ENCODE measurements around the gene ARNT2. TPM values are rescaled to one million over a fixed set of nuclear protein-coding genes. Genes with fewer than 3 reads are reported as not detected.

Gene ARNT2
- total RNA-seq, 1 experiment from 2014 or later: 16.8 TPM

DNA sequence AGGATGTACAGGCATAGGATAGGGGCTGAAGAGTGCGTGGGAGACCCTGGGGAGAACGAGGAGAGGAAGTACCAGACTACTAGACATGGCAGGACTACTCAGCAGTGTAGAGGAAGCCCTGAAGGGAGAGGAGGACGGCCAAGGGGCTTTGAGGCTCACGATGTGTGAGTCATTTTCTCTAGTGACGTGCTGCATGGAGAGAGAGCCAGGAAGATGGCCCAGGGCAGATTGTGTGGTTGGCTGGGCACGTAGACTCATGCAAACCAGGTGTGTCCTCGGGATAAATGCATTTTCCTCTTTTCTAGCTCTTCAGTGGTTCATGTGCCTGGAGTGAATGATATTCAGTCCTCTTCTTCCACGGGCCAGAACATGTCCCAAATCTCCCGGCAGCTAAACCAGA lies 175.9 kb downstream of the ARNT2 start:
- Histone ChIP-seq H3K9me3 (ENCODE audit: control insufficient read depth, insufficient read depth, low read depth, low read length) (no peaks in the 10 kb centered on the region), H3K27me3 (ENCODE audit: control insufficient read depth, insufficient read depth, low read length) (no peaks in the 10 kb centered on the region), H3K4me1 (ENCODE audit: control insufficient read depth, insufficient read depth, low read length) (no peaks in the 10 kb centered on the region), H3K4me3 (ENCODE audit: low read depth in 2 of 2, low read length in 2 of 2) (no peak overlapping the region), H3K27ac (ENCODE audit: low read length) (no peak overlapping the region), H3K36me3 (ENCODE audit: control insufficient read depth, insufficient read depth, low read length) (no peaks in the 10 kb centered on the region)
- POLR2A ChIA-PET: no interaction called here
- ATAC-seq (no peak), DNase-seq (ENCODE audit: low read depth, low spot score) (no peak)
- BruUV-seq (replicated peaks): no TSS peak
- CTCF ChIA-PET: no interaction called here
- intact Hi-C loops (cut with micrococcal nuclease; ENCODE audit: unreplicated experiment): no loop called here
- in situ Hi-C loops (cut with HindIII; ENCODE audit: low pct_unique_long_range_greater_than_20kb, low sequenced_read_pairs): no loop called here
- TF ChIP-seq, protein P1, sequence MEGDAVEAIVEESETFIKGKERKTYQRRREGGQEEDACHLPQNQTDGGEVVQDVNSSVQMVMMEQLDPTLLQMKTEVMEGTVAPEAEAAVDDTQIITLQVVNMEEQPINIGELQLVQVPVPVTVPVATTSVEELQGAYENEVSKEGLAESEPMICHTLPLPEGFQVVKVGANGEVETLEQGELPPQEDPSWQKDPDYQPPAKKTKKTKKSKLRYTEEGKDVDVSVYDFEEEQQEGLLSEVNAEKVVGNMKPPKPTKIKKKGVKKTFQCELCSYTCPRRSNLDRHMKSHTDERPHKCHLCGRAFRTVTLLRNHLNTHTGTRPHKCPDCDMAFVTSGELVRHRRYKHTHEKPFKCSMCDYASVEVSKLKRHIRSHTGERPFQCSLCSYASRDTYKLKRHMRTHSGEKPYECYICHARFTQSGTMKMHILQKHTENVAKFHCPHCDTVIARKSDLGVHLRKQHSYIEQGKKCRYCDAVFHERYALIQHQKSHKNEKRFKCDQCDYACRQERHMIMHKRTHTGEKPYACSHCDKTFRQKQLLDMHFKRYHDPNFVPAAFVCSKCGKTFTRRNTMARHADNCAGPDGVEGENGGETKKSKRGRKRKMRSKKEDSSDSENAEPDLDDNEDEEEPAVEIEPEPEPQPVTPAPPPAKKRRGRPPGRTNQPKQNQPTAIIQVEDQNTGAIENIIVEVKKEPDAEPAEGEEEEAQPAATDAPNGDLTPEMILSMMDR (IDR thresholded peaks at IDR 0.05): no peak
- TF ChIP-seq SIN3A (IDR thresholded peaks at IDR 0.05; ENCODE audit: borderline replicate concordance, insufficient read depth, low read depth, low read length) (no peak), POLR2AphosphoS5 (IDR thresholded peaks at IDR 0.05; ENCODE audit: low read depth, low read length) (no peak), TCF7L2 (IDR thresholded peaks at IDR 0.05; ENCODE audit: low read depth, low read length) (no peak)
- TF ChIP-seq, protein P2, sequence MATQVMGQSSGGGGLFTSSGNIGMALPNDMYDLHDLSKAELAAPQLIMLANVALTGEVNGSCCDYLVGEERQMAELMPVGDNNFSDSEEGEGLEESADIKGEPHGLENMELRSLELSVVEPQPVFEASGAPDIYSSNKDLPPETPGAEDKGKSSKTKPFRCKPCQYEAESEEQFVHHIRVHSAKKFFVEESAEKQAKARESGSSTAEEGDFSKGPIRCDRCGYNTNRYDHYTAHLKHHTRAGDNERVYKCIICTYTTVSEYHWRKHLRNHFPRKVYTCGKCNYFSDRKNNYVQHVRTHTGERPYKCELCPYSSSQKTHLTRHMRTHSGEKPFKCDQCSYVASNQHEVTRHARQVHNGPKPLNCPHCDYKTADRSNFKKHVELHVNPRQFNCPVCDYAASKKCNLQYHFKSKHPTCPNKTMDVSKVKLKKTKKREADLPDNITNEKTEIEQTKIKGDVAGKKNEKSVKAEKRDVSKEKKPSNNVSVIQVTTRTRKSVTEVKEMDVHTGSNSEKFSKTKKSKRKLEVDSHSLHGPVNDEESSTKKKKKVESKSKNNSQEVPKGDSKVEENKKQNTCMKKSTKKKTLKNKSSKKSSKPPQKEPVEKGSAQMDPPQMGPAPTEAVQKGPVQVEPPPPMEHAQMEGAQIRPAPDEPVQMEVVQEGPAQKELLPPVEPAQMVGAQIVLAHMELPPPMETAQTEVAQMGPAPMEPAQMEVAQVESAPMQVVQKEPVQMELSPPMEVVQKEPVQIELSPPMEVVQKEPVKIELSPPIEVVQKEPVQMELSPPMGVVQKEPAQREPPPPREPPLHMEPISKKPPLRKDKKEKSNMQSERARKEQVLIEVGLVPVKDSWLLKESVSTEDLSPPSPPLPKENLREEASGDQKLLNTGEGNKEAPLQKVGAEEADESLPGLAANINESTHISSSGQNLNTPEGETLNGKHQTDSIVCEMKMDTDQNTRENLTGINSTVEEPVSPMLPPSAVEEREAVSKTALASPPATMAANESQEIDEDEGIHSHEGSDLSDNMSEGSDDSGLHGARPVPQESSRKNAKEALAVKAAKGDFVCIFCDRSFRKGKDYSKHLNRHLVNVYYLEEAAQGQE (IDR thresholded peaks at IDR 0.05; ENCODE audit: insufficient read depth in 1 of 2, low read depth in 2 of 2, low read length in 1 of 2): no peak

DNA sequence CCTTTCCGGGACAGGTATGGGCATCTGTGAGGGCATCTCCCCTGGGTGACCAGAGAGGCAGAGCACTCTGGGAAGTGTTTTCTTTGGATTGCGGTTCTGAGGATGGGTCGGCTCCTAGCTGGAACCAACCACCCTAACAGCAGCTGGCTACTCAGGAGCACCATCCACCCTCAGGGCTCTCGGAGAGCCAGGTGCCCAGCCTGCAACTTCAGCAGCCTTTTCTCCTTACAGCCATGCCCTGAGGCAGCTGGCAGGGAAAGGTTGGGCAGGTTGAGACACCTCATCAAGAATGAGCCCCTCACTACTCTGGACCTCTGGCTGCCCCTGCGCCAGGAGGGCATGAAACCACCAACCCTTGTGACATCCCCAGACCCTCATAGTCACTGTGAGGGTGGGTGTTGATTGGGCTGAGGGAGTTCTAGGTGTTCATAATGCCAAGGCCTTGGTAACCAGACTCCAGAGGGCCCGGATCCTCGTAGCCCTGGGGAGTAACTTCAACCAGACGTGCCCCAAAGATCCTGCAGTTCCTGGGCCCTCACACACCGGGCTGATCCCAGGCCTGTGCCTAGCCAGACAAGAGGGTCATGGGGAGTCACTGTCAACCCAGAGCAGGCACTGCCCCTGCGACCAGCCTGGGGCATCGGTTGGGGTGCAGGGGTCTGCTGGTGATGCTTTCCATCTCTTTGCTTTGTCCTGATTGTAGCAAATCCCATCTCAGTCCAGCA lies 176.5 kb downstream of the ARNT2 start:
- intact Hi-C loops (cut with micrococcal nuclease; ENCODE audit: unreplicated experiment): no loop called here
- ChIA-PET CTCF (no interaction called here), POLR2A (no interaction called here)
- in situ Hi-C loops (cut with HindIII; ENCODE audit: low pct_unique_long_range_greater_than_20kb, low sequenced_read_pairs): no loop called here
- H3K4me3 ChIP-seq (ENCODE audit: low read depth in 2 of 2, low read length in 2 of 2): no peak overlapping the region
- TF ChIP-seq SIN3A (IDR thresholded peaks at IDR 0.05; ENCODE audit: borderline replicate concordance, insufficient read depth, low read depth, low read length): no peak
- TF ChIP-seq, protein P1 (IDR thresholded peaks at IDR 0.05): no peak
- TF ChIP-seq POLR2AphosphoS5 (IDR thresholded peaks at IDR 0.05; ENCODE audit: low read depth, low read length): no peak
- no peak for TF ChIP-seq TCF7L2 (IDR thresholded peaks at IDR 0.05; ENCODE audit: low read depth, low read length)
- TF ChIP-seq, protein P2 (IDR thresholded peaks at IDR 0.05; ENCODE audit: insufficient read depth in 1 of 2, low read depth in 2 of 2, low read length in 1 of 2): no peak
- no peaks in the 10 kb centered on the region for H3K4me1 ChIP-seq (ENCODE audit: control insufficient read depth, insufficient read depth, low read length)
- no TSS peak for BruUV-seq (replicated peaks)
- ATAC-seq (no peak), DNase-seq (ENCODE audit: low read depth, low spot score) (no peak)
- no peaks in the 10 kb centered on the region for H3K9me3 ChIP-seq (ENCODE audit: control insufficient read depth, insufficient read depth, low read depth, low read length)
- H3K27me3 ChIP-seq (ENCODE audit: control insufficient read depth, insufficient read depth, low read length): no peaks in the 10 kb centered on the region; the same call in 1 of the 2 replicates
- H3K36me3 ChIP-seq (ENCODE audit: control insufficient read depth, insufficient read depth, low read length): no peaks in the 10 kb centered on the region
- H3K27ac ChIP-seq (ENCODE audit: low read length): no peak overlapping the region
